Neural cell (in vitro differentiated cells): Measurements from ENCODE around the gene MAML3. TPM values are rescaled to one million over a fixed set of nuclear protein-coding genes. Genes with fewer than 3 reads are reported as not detected.

Experiments used
- H2AFZ ChIP-seq: fragments of 200-600, 300-800 bp; sonication (generic), shearing (Covaris generic); 2 replicates; pipeline ENCODE4 v1.6.0; 2014; ENCODE audit warnings: low read depth, mild to moderate bottlenecking, antibody characterized with exemption, low read length, moderate library complexity
- H3F3A ChIP-seq: fragments of 200-600 bp; shearing (Covaris generic); 2 replicates; pipeline ENCODE4 v1.6.1; 2016; ENCODE audit warnings: mild to moderate bottlenecking, moderate library complexity, mixed read lengths, antibody characterized with exemption, low read length; ENCODE audit not compliant: insufficient read depth, poor library complexity, severe bottlenecking
- H3K27ac ChIP-seq: fragments of 200-600, 300-800 bp; sonication (generic), shearing (Covaris generic); 2 replicates; pipeline ENCODE4 v1.5.1; 2014; ENCODE audit warnings: mild to moderate bottlenecking, low read length, moderate library complexity
- H3K27me3 ChIP-seq: fragments of 300-800, 200-600 bp; sonication (generic), shearing (Covaris generic); 2 replicates; pipeline ENCODE4 v1.6.0; 2014; ENCODE audit warnings: mild to moderate bottlenecking, low read depth, low read length, moderate library complexity; ENCODE audit not compliant: insufficient read depth
- H3K36me3 ChIP-seq: fragments of 300-800, 200-600 bp; sonication (generic), shearing (Covaris generic); 2 replicates; pipeline ENCODE4 v1.5.1; 2014; ENCODE audit warnings: mild to moderate bottlenecking, antibody characterized with exemption, low read length, moderate library complexity; ENCODE audit not compliant: insufficient read depth
- H3K4me2 ChIP-seq: fragments of 300-800, 200-600 bp; sonication (generic), shearing (Covaris generic); 2 replicates; pipeline ENCODE4 v1.6.0; 2014; ENCODE audit warnings: mild to moderate bottlenecking, low read length
- H3K4me3 ChIP-seq: fragments of 300-800, 200-600 bp; sonication (generic), shearing (Covaris generic); 2 replicates; pipeline ENCODE4 v1.5.1; 2014; ENCODE audit warnings: mild to moderate bottlenecking, low read length, moderate library complexity
- H3K79me2 ChIP-seq: fragments of 200-600 bp; shearing (Covaris generic); replicated peaks from 2 replicates; pipeline ENCODE4 v1.6.0; 2014; ENCODE audit warnings: mild to moderate bottlenecking, low read length, moderate library complexity; ENCODE audit not compliant: insufficient read depth
- H3K9ac ChIP-seq: fragments of 300-800, 200-600 bp; sonication (generic), shearing (Covaris generic); 2 replicates; pipeline ENCODE4 v1.6.1; 2016; ENCODE audit warnings: mild to moderate bottlenecking, low read length, mixed read lengths
- H3K9me2 ChIP-seq: fragments of 200-600 bp; shearing (Covaris generic); 2 replicates; pipeline ENCODE4 v1.6.1; 2016; ENCODE audit warnings: mild to moderate bottlenecking, low read length, mixed read lengths; ENCODE audit not compliant: insufficient read depth
- H3K9me3 ChIP-seq: fragments of 200-600, 300-800 bp; sonication (generic), shearing (Covaris generic); 2 replicates; pipeline ENCODE4 v1.6.1; 2016; ENCODE audit warnings: mild to moderate bottlenecking, mixed run types, low read length, moderate library complexity, mixed read lengths
- H4K20me1 ChIP-seq: fragments of 200-600 bp; shearing (Covaris generic); 2 replicates; pipeline ENCODE4 v1.6.1; 2016; ENCODE audit warnings: mild to moderate bottlenecking, mixed run types; ENCODE audit not compliant: insufficient read depth
- CTCF ChIP-seq: fragments of 450-650 bp; IDR thresholded peaks from 2 replicates; pipeline ENCODE4 v1.5.1; 2014; ENCODE audit warnings: antibody characterized with exemption, mild to moderate bottlenecking, moderate library complexity; ENCODE audit not compliant: poor library complexity, severe bottlenecking
- EP300 ChIP-seq: fragments of 450-650 bp; conservative IDR thresholded peaks from 2 replicates; pipeline ENCODE4 v1.6.1; 2014; ENCODE audit warnings: antibody characterized with exemption, mild to moderate bottlenecking, moderate library complexity; ENCODE audit not compliant: poor library complexity, severe bottlenecking
- EZH2 ChIP-seq: fragments of 200-600, 300-800 bp; shearing (Covaris generic), sonication (generic); IDR thresholded peaks from 2 replicates; pipeline ENCODE4 v1.6.1; 2014; ENCODE audit warnings: antibody characterized with exemption, low read length, borderline replicate concordance, mild to moderate bottlenecking; ENCODE audit not compliant: insufficient read depth, poor library complexity, severe bottlenecking
- MXI1 ChIP-seq: fragments of 450-650 bp; conservative IDR thresholded peaks from 2 replicates; pipeline ENCODE4 v1.6.1; 2014; ENCODE audit warnings: antibody characterized with exemption, mild to moderate bottlenecking; ENCODE audit not compliant: poor library complexity, severe bottlenecking
- POLR2AphosphoS5 ChIP-seq: IDR thresholded peaks from 2 replicates; pipeline ENCODE4 v1.6.1; 2012
- RAD21 ChIP-seq: fragments of 450-650 bp; conservative IDR thresholded peaks from 2 replicates; pipeline ENCODE4 v1.6.1; 2014; ENCODE audit warnings: antibody characterized with exemption, mild to moderate bottlenecking, moderate library complexity
- REST ChIP-seq: IDR thresholded peaks from 2 replicates; pipeline ENCODE4 v1.6.1; 2012; ENCODE audit warnings: borderline replicate concordance
- SMC3 ChIP-seq: fragments of 450-650 bp; conservative IDR thresholded peaks from 2 replicates; pipeline ENCODE4 v1.6.1; 2014; ENCODE audit warnings: antibody characterized with exemption, mild to moderate bottlenecking, moderate library complexity; ENCODE audit not compliant: poor library complexity
- TAF1 ChIP-seq: IDR thresholded peaks from 2 replicates; pipeline ENCODE4 v1.6.1; 2012; ENCODE audit warnings: low read depth
- polyA plus RNA-seq: library from polyadenylated mRNA; depleted of rRNA; stranded (reverse); fragments of >200 nt; gene quantifications from 2 replicates; pipeline ENCODE4 v1.2.3, GENCODE V29; 2014

MAML3 gene
- polyA plus RNA-seq, 1 donor from 2014 or later, result 10.2 TPM

GRCh38 chr4:139858436-139859205, 295.4 kb downstream of the MAML3 start:
- Histone ChIP-seq H3K4me3 (no peak overlapping the region), H4K20me1 (no peaks in the 10 kb centered on the region), H3K9ac (no peak overlapping the region), H3K27ac (no peak overlapping the region), H3K27me3 (no peaks in the 10 kb centered on the region), H2AFZ (no peak overlapping the region), H3F3A (no peaks in the 10 kb centered on the region), H3K4me2 (no peak overlapping the region), H3K9me3 (no peaks in the 10 kb centered on the region), H3K79me2 (peaks cover 5% of the 10 kb centered on the region), H3K36me3 (no peaks in the 10 kb centered on the region), H3K9me2 (no peaks in the 10 kb centered on the region)
- TF ChIP-seq SMC3, result no peak
- TF ChIP-seq CTCF, result no peak
- TF ChIP-seq REST, result no peak
- no peak for TF ChIP-seq MXI1
- no peak for TF ChIP-seq TAF1
- no peak for TF ChIP-seq POLR2AphosphoS5
- TF ChIP-seq EZH2, result no peak
- no peak for TF ChIP-seq RAD21
- no peak for TF ChIP-seq EP300

GRCh38 chr4:139857977-139858376, 296.0 kb downstream of the MAML3 start:
- H3K4me3 ChIP-seq, result no peak overlapping the region

More at GRCh38 chr4:139857977-139858376, 296.0 kb downstream of the MAML3 start:
- H3K27me3 ChIP-seq, result no peaks in the 10 kb centered on the region
- H2AFZ ChIP-seq, result no peak overlapping the region
- no peak overlapping the region for H3K27ac ChIP-seq
- H3K79me2 ChIP-seq, result peaks cover 5% of the 10 kb centered on the region
- no peak overlapping the region for H3K4me2 ChIP-seq
- no peaks in the 10 kb centered on the region for H3K9me3 ChIP-seq
- H4K20me1 ChIP-seq, result no peaks in the 10 kb centered on the region
- no peaks in the 10 kb centered on the region for H3K9me2 ChIP-seq
- H3K36me3 ChIP-seq, result no peaks in the 10 kb centered on the region
- no peaks in the 10 kb centered on the region for H3F3A ChIP-seq
- H3K9ac ChIP-seq, result no peak overlapping the region
- TF ChIP-seq EZH2, result no peak
